Fibroblast of skin of left biceps (primary cell): Measurements from ENCODE around the gene USF2.

ENCODE experiments used
- DNase-seq, 2 experiments: peaks; one replicate each; pipeline ENCODE4 v3.0.0-alpha.2; 2013; ENCODE audit warnings: low read depth in 2 of 2

Gene USF2

DNA sequence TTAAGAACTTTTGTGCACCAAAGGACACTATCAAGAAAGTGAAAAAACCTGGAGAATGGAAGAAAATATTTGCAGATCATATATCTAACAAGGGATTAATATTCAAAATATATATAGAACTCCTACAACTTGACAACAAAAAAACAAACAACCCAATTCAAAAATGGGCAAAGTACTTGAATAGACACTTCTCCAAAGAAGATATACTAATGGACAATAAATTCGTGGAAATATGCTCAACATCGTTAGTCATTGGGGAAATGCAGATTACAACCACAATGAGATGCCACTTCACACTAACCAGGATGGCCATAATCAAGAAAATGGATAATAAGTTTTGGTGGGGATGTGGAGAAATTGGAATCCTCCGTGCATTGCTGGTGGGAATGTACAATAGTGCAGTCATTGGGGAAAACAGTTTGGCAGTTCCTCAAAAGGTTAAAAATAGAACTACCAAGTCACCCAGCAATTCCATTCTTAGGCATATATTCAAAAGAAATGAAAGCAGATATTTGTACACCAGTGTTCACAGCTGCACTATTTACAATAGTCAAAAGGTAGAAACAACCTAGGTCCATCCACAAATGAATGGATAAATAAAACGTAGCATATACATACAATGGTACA, 22.2 kb upstream of the USF2 start:
- no peak for DNase-seq

DNA sequence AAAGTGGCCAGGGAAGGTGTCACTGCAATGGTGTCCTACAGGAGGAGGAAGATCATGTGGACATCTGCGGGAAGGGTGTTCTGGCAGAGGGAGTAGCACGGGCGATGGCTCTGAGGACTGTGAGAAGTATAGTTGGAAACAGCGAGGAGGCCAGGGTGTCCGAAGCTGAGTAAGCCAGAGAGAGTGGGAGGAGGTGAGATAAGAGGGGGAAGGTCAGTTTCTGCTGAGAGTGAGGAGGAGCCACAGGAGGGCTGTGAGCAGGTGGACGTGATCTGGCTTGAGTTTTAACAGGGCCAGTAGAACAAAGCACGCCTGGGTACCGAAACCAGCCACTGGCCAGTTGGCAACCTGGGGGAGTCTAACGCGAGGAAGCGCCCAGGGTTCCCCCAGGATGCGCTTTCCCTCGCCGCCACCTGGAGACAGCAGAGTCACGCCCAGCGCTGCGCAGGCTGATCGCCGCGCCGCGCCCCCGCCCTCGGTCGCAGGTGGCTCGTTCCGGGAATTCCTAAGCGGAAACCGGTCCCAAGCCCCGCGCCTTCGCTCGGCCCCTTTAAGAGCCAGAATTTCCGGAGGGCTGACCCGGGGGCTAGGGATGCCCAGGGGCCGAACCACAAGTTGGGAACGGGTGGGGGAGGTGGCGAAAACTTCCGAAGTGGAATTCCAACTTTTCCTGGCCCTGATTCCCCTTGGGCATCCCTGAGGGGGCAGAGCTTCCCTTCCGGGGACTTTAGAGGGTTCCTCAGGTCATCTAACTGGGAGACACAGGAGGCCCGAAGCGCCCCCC, 21.0 kb upstream of the USF2 start:
- DNase-seq, result no peak

DNA sequence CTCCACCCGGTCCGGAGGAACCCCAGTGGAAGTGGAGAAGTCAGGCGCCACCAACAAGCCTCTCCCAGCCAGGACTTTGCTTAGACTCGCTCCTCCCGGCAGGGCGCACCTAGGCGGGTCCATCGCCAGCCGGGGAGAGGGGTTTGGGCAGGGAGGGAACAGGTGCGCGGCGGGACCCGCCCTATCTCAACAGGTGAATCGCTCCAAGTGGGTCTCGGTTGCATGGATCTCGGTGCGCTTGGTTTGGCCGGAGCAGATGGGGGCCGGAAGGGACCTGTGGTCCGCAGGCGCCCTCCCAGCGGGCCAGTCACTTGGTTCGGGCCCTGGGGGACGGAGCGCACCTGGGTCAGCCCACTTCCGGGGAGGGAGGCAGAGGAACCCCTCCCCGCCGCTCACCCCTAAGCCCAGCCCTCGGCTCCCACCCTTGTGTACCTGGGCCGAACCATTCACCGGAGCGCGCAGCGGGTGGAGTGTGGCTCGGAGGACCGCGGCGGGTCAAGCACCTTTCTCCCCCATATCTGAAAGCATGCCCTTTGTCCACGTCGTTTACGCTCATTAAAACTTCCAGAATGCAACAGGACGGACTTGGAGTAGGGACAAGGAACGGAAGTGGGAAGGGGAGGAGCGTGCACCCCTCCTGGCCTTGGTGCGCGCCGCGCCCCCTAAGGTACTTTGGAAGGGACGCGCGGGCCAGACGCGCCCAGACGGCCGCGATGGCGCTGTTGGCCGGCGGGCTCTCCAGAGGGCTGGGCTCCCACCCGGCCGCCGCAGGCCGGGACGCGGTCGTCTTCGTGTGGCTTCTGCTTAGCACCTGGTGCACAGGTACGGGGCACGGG, 20.2 kb upstream of the USF2 start, which contains the start of gene LSR:
TSS of gene LSR (plus strand) at position 693 of the 836 bp plus-strand sequence. CDS start at position 714, 21 bp downstream.
- DNase-seq, result no peak

DNA sequence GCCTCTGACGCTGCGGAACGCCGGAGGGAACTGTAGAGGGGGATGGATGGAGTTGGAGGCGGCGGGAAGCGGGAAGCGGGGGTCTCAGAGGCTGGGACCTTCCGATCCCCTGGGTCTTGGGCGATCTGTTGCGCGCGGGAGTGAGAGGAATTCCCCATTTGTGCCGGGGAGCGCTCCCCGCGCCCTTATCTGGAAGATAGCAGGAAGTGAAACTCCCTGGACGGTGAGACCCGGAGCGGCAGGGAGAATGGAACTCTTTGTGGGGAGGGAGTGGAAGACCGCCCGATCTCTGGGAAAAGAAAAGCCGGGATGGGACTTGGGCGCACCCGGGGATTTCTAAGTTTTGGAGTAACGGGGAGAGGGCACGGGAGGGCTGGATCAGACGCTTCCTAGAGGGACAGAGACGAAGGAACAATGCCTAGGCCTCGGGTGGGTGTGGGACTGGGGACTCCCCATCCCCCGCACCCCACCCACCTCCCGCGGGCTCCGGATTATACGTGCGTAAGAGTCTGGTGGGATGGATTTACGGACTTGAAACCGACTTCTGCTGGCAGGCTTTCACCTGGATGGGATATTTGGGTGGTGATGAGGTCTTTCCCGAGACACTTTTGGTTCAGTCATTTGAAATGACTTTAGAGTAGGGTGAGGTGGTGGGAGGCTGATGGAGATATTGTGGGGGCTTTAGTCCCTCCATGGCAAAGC, 19.5 kb upstream of the USF2 start:
- DNase-seq, result no peak

DNA sequence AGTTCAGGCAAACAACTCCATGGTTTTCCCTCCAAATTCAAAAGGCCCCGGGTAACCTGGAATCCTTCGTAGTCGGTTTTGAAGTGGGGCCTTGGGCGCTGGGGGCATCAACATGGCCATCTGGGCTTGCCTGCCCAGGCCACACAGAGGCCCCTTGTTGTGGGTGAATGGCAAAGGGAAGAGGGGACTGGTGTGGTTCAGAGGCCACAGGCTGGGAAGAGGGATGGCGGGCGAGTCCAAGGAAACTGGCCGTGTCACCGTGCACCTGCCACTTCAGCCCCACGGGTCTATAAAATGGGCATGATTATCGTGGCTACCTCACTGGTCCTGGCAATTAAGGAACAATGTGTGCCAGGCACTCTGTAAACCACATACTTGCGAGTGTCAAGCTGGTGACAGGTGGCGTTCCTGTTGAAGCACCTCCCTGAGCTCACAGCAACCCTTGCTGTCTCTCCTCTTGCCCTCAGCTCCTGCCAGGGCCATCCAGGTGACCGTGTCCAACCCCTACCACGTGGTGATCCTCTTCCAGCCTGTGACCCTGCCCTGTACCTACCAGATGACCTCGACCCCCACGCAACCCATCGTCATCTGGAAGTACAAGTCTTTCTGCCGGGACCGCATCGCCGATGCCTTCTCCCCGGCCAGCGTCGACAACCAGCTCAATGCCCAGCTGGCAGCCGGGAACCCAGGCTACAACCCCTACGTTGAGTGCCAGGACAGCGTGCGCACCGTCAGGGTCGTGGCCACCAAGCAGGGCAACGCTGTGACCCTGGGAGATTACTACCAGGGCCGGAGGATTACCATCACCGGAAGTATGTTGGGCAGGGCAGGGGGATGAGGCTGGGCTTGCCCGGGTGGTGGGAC, 18.7 kb upstream of the USF2 start:
- DNase-seq, result no peak

DNA sequence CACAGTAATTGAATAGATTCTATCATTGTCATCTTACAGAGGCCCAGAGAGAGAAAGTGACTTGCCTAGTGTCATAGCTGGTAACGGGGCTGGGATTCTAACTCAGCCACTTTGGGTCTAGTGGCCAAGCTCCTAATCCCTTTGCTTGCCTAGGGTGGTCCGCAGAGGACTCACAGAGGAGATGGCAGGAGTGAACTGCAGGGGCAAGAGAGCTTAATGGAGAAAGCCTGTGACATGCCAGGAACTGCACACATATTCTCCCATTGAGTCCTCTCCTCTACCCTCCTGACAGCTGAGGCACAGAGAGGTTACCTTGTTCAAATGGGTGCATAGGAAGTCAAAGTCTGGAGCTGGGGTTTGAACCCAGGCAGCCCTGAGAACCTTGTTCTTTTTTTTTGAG, 17.3 kb upstream of the USF2 start:
- no peak for DNase-seq

DNA sequence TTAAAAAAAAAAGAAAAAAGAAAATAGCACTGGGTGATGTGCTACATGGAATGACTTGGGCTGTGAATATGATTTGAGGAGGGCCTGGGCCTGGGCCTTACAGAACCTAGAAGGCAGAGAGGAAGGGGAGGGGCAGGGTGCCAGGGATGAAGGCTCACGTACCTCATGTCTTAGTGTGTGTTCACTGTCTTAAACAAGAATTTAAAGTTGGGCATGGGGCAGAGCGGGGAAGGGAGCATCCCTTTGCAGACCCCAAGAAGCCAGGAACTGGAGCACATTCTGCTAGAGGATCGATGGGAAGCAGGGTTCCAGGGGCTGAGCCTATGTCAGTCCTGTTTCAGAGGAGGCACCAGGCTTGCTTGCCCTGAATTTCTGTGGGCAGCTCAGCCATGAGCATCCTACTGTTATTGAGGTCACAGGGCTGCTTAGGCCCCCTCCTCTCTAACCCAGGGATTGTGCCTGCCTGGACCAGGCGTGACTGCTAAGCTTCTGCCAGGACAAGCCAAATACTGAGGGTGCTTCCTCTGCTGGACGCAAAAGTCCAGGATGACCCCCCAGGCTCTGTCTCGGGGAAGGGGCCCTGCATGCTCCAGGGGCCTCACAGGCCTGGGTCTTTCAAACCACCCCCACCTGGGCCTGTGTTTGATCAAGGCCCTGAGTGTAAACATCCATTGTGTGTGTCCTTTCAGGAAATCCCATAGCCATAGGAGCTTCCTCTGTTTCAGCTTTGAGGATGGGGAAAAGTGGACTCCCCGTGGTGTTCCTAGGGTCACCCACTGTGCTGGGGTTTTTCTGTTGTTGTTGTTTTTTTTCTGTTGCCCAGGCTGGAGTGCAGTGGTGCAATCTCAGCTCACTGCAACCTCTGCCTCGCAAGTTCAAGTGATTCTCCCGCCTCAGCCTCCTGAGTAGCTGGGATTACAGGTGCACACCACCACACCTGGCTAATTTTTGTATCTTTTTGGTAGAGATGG, 15.2 kb upstream of the USF2 start:
- no peak for DNase-seq

DNA sequence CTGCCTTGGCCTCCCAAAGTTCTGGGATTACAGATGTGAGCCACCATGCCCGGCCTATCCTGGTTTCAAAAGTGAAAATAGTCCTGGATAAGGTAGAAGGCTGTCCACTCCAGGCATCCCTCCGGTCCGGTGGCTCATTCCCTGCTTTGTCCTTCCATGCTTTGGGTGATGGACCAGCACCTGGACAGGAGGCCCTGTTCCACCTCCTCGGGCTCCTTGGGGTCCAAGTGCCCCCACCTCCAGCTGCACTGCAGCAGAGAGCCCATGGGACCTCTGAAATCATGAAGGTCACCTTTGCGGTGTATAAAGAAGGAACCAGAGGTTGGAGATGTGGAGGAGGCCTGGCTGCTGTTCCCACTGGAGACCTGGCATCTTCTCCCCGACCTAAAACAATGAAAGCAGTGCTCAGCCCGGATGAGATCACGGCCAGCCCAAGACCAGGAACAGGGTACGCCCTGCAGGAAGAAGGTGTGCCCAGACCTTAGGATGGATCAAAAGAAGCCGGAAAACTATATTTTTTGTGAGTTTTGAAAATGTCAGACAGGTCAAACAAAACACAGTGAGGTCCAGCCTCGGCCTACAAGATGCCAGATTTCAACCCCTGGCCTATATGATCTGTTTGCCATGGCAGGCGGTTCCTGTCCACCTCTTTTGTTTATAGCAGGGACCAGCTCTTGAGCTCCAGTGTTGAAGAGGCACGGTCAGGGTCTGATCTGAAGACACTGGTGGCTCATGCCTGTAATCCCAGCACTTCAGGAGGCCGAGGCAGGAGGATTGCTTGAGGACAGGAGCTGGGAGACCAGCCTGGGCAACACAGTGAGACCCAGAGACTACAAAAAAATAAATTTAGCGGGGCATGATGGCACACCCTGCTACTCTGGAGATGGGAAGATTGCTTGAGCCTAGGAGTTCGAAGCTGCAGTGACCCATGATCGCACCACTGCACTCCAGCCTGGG, 14.1 kb upstream of the USF2 start:
- DNase-seq, result no peak

DNA sequence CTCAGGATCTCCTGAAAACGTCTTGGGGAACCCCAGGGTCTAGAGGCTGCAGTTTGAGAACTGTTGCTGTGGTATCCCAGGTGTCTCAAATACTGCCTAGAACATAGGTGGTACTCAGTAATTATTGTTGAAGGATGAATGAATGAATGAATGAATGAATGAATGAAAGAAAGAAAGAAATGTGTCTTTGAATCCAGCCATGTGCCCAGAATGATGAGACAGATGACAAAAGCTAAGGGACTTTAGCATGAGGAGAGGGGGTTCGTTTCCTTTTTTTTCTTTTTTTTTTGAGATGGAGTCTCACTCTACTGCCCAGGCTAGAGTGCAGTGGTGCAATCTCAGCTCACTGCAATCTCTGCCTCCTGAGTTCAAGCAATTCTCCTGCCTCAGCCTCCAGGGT, 12.2 kb upstream of the USF2 start:
- no peak for DNase-seq

DNA sequence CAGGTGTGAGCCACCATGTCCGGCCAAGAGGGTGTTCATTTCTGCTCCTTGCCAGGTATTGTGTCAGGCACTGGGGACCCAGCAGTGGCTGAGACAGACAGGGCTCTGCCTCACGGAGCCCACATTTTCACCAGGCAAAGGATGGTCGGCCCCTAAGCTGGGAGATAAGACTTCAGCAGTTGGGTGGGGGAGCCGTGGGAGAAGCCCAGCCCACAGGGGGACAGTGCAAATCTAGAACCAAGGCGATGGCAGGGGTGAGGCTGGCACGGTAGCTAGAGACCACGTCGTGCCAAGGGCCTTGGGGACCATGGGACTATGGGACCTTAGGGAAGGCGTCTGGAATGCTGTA, 11.7 kb upstream of the USF2 start:
- no peak for DNase-seq

DNA sequence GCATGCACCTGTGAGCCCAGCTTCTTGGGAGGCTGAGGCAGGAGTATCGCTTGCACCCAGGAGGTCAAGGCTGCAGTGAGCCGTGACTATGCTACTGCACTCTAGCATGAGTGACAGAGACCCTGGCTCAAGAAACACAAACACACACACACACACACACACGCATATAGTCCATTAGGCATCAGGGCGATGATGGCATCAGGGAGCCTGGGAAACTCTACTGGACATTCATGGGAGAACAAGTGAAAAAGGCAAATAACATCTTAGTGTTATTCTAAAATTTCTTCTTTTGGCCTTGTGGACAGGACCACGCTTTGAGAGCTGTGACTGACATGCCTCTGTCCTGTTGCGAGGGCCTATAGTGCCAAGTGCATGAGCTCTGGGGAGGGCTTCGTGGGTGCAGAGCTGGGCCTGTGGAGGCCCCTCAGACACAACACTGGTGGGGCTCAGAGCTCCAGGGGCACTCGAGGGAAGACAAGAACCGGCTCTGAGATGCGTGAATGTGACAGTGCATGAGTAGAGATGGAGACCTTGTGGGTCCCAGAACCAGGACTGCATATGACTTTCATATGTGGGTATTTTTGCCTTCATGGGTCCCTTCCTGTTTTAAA, 8.0 kb upstream of the USF2 start:
- no peak for DNase-seq

DNA sequence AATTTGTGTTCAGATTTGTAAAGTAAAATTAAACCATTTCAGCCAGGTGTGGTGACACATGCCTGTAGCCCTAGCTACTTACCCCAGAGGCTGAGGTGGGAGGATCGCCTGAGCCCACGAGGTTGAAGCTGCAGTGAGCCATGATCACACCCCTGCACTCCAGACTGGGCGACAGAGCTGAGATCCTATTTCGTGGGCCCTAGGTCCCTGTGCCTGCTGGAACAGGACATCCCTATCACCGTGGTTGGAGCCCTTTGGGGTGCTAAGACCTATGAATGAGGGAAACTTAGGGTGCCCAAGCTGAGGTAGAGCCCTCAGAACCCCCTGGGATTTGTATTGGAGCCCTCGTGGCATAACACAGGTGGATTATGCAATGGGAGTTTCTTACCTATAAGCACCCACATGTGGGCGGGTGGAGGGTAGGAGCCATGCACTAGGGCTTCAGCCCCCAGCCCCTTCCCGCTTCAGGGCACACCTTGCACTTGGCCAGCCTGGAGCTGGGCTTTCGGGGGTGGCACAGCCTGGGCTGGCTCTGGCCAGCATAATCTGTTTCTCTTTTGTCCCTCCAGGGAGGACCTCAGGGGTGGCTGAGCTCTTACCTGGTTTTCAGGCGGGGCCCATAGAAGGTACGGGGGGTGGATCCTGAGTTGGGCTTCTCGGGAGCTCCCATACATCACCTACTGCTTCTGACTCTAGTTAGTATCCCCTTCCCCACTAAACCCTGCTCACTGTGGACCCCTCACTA, 7.2 kb upstream of the USF2 start:
- no peak for DNase-seq

DNA sequence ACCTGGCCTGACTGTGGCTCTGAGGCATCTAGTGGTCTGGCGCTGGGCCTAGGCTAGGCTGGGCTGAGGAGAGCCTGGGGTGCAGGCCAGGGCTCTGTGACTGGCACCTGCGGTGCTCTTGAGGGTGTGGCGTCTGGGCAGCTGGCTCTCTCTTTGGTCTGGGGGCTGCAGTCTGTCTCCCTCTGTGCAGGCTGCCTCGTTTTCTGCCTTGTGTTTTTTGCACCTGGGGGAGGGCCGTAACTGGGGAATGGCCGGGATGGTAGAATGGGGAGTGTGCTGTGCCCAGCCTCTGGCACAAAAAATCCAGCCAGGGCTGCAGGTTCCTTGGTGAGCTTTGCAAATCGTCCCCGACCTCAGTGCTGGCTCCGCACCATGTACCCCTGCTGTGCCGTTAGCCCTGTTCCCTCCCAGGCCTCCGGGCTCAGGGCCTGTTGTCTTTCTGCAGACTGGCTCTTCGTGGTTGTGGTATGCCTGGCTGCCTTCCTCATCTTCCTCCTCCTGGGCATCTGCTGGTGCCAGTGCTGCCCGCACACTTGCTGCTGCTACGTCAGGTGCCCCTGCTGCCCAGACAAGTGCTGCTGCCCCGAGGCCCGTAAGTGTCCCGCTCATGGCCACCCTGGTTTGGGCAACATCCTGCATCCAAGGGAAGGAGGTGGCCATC, 6.5 kb upstream of the USF2 start:
- DNase-seq, result no peak

DNA sequence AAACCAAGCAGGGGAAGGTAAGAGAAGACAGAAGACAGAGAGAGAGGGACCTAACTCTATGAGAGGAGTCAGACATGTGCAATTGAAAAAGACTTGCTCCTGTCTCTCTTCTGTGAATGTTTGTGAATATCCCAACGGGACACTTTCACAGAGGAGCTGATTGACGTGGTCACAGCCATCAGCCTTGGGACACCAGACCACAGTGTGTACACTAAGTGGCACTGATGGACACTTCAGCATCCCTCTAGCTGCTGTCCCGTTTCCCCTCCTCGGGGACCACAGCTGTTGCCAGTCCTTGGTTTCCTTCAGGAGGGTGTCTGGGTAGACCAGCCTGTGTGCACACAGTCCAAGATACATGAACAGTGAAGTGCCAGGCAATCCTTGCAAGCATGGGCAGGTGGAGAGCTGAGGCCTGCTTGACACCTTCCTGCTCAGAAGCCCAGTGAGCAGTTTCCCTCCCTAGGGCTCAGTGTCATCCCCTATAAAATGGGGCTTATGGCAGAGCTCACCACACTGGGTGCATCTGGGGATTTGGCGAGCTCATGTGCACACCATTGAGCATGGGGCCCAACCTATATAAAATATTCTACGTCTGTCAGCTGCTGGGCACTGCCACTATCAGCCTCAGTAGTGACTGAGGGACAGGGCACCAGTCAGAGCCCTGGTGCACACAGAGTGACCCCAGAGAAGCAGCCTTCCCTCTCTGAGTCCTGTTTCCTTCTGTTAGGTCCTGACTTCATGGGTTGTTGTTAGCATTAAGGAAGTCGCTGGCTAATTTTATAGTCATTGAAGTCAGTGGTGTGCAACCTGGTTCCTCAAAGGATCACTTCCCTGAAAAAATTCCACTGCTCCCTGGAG, 4.3 kb upstream of the USF2 start:
- DNase-seq, result no peak

DNA sequence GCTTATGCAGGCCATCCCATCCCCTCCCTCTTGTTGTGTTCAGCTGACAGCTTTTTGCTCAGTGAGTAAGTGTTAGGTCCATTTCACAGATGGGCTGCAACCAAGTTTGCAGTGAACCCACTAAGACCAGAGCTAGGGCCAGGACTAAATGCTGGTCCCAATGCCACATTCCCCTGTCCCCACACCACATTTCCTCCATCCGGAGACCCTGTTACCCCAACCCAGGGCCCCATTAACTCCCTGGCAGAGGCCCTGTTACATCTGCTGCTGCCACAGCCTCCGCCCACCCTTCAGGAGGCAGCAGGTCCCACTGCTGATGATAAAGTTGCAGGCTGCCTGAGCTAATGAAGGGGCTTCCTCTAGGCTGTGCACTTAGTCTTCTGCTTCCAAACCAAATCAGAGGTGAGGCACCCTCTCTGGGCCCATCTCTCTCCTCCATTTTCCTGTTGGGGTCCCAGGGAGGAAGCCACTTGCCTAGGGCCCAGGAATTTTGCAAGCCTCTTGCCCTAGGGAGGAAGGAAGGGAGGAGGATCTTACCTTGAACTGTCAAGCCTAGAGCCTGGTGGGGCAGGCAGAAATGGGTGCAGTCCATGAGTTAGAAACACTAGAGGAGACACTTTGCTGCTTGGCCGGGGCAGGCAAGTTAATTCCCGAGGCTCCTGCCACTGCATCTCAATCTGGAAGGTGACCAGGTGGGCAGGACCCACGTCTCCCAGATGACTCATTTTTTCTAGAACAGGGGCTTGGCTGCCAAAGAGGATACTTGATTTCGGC, 3.4 kb upstream of the USF2 start:
- DNase-seq, result no peak
